ENCODE measurements around the gene MOV10L1.
"Not testable (repeated sequence)": the region's sequence is repeated elsewhere in the genome, so short reads cannot be mapped to it uniquely, and the experiment has no call there.

MOV10L1 gene

GRCh38 chr22:50078246-50078645 is 11.6 kb upstream of the MOV10L1 start:
- no peak for DNase-seq (ENCODE audit: low read depth in 2 of 2)

- no peak for DNase-seq (ENCODE audit: low read depth in 2 of 2)
Measured at GRCh38 chr22:50078761-50079160, 11.0 kb upstream of the MOV10L1 start.

- DNase-seq (ENCODE audit: low read depth in 2 of 2), result no peak
Measured at GRCh38 chr22:50080077-50080465, 9.7 kb upstream of the MOV10L1 start.

- DNase-seq (ENCODE audit: low read depth in 2 of 2), result no peak
Measured at GRCh38 chr22:50081426-50082196, 8.2 kb upstream of the MOV10L1 start.

GRCh38 chr22:50082197-50082715 is 7.5 kb upstream of the MOV10L1 start:
- DNase-seq (ENCODE audit: low read depth in 2 of 2), result no peak

- DNase-seq (ENCODE audit: low read depth in 2 of 2), result no peak
Measured at GRCh38 chr22:50082961-50083461, 6.8 kb upstream of the MOV10L1 start.

- no peak for DNase-seq (ENCODE audit: low read depth in 2 of 2)
Measured at GRCh38 chr22:50083462-50084079, 6.2 kb upstream of the MOV10L1 start.

- DNase-seq (ENCODE audit: low read depth in 2 of 2), result no peak
Measured at GRCh38 chr22:50084080-50084477, 5.7 kb upstream of the MOV10L1 start.

GRCh38 chr22:50084614-50085021 is 5.2 kb upstream of the MOV10L1 start:
- DNase-seq (ENCODE audit: low read depth in 2 of 2), result no peak

- DNase-seq (ENCODE audit: low read depth in 2 of 2), result no peak
Measured at GRCh38 chr22:50085211-50085972, 4.4 kb upstream of the MOV10L1 start, which contains the start of gene MLC1. MLC1 (minus strand) TSS chr22:50085426; CDS start chr22:50084902, 524 bp downstream.

GRCh38 chr22:50086526-50086925 is 3.3 kb upstream of the MOV10L1 start:
- DNase-seq (ENCODE audit: low read depth in 2 of 2), result no peak

- not testable (repeated sequence) for DNase-seq (ENCODE audit: low read depth in 2 of 2)
Measured at GRCh38 chr22:50086975-50087374, 2.8 kb upstream of the MOV10L1 start.

GRCh38 chr22:50087646-50088045 is 2.2 kb upstream of the MOV10L1 start:
- no peak for DNase-seq (ENCODE audit: low read depth in 2 of 2)

GRCh38 chr22:50088096-50088495 is 1.7 kb upstream of the MOV10L1 start:
- DNase-seq (ENCODE audit: low read depth in 2 of 2), result no peak

GRCh38 chr22:50089231-50089630 is 575 bp upstream of the MOV10L1 start:
- no peak for DNase-seq (ENCODE audit: low read depth in 2 of 2)

- DNase-seq (ENCODE audit: low read depth in 2 of 2), result no peak
Measured at GRCh38 chr22:50090412-50090714, 557 bp downstream of the MOV10L1 start.

- no peak for DNase-seq (ENCODE audit: low read depth in 2 of 2)
Measured at GRCh38 chr22:50091092-50091768, 1.4 kb downstream of the MOV10L1 start.

GRCh38 chr22:50092342-50092741 is 2.5 kb downstream of the MOV10L1 start:
- no peak for DNase-seq (ENCODE audit: low read depth in 2 of 2)

GRCh38 chr22:50098052-50098451 is 8.2 kb downstream of the MOV10L1 start:
- no peak for DNase-seq (ENCODE audit: low read depth in 2 of 2)

- no peak for DNase-seq (ENCODE audit: low read depth in 2 of 2)
Measured at GRCh38 chr22:50101870-50102565, 12.2 kb downstream of the MOV10L1 start.

GRCh38 chr22:50102946-50103345 is 13.1 kb downstream of the MOV10L1 start:
- DNase-seq (ENCODE audit: low read depth in 2 of 2), result no peak

All from stimulated activated CD8-positive, alpha-beta memory T cell treated with anti-CD3 and anti-CD28 coated beads, Interleukin-7, amount 100 ng/mL, for 4 hours (primary cell).